SK-N-SH (cell line): ENCODE measurements around the gene CBX6.

Experiments used
- EP300 ChIP-seq, 2 experiments: IDR thresholded peaks; 2 replicates each; pipeline versions ENCODE4 v1.4.0 to v1.6.1; 2012; ENCODE audit warnings: borderline replicate concordance in 1 of 2, low read depth in 1 of 2, low read length in 1 of 2
- EZH2phosphoT487 ChIP-seq: fragments of 200-600 bp; sonication (generic); IDR thresholded peaks from 2 replicates; pipeline ENCODE4 v1.6.1; 2017; ENCODE audit warnings: low read depth, mixed run types, mild to moderate bottlenecking, antibody characterized with exemption, moderate library complexity, borderline replicate concordance
- FOXM1 ChIP-seq: IDR thresholded peaks from 2 replicates; pipeline ENCODE4 v1.4.0; 2012; ENCODE audit warnings: low read depth, mild to moderate bottlenecking
- GATA2 ChIP-seq: sonication (generic); formaldehyde crosslinking; IDR thresholded peaks from 2 replicates; pipeline ENCODE4 v1.5.0; 2020; ENCODE audit warnings: mild to moderate bottlenecking, missing genetic modification reagents
- JUND ChIP-seq: IDR thresholded peaks from 2 replicates; pipeline ENCODE4 v1.4.0; 2012
- MEF2A ChIP-seq: IDR thresholded peaks from 2 replicates; pipeline ENCODE4 v1.4.0; 2012; ENCODE audit warnings: low read depth, borderline replicate concordance
- SIN3A ChIP-seq: IDR thresholded peaks from 2 replicates; pipeline ENCODE4 v1.6.1; 2012; ENCODE audit warnings: low read depth, mild to moderate bottlenecking, low read length, moderate library complexity, borderline replicate concordance
- SMC3 ChIP-seq: IDR thresholded peaks from 2 replicates; pipeline ENCODE4 v1.6.1; 2012; ENCODE audit warnings: low read depth, low read length, improper control_type of control experiment
- TEAD4 ChIP-seq: IDR thresholded peaks from 2 replicates; pipeline ENCODE4 v1.4.0; 2012; ENCODE audit warnings: mild to moderate bottlenecking, borderline replicate concordance; ENCODE audit not compliant: insufficient read depth
- TF ChIP-seq, protein P1 (sequence below): IDR thresholded peaks from 2 replicates; pipeline ENCODE4 v1.6.1; 2012; ENCODE audit warnings: mild to moderate bottlenecking, low read depth, low read length, moderate library complexity
- TF ChIP-seq, protein P2 (sequence below): fragments of 200-600 bp; sonication (generic); IDR thresholded peaks from 2 replicates; pipeline ENCODE4 v1.6.1; 2017; ENCODE audit warnings: antibody characterized with exemption, mild to moderate bottlenecking, moderate library complexity

DNA sequence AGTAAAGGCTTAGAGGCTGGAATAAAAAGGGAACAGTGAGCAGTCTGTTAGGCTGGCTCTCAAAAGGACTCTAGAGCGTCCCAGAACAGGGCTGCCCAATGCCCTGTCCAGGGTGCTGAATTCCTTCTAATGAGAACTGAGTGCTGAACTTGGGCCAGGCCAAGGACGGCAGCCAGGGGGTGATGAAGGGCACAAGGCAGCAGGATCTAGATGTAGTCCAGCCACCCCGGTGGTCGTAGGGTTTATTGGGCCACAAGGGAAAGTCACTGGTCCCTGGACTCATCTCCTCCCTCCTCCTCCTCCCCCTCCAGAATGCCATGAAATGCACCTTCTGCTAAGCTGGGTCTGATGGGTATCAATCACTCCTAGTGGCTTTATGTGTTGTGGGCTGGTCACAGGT is 47.4 kb downstream of the CBX6 start:
- TF ChIP-seq SMC3 (no peak), EP300 (IDR thresholded peaks at IDR 0.05; ENCODE audit: borderline replicate concordance in 1 of 2, low read depth in 1 of 2, low read length in 1 of 2) (no peak), TEAD4 (no peak), MEF2A (no peak), FOXM1 (no peak), EZH2phosphoT487 (no peak), JUND (no peak), GATA2 (CRISPR knock-in tag) (no peak), SIN3A (no peak)
- TF ChIP-seq, protein P1, sequence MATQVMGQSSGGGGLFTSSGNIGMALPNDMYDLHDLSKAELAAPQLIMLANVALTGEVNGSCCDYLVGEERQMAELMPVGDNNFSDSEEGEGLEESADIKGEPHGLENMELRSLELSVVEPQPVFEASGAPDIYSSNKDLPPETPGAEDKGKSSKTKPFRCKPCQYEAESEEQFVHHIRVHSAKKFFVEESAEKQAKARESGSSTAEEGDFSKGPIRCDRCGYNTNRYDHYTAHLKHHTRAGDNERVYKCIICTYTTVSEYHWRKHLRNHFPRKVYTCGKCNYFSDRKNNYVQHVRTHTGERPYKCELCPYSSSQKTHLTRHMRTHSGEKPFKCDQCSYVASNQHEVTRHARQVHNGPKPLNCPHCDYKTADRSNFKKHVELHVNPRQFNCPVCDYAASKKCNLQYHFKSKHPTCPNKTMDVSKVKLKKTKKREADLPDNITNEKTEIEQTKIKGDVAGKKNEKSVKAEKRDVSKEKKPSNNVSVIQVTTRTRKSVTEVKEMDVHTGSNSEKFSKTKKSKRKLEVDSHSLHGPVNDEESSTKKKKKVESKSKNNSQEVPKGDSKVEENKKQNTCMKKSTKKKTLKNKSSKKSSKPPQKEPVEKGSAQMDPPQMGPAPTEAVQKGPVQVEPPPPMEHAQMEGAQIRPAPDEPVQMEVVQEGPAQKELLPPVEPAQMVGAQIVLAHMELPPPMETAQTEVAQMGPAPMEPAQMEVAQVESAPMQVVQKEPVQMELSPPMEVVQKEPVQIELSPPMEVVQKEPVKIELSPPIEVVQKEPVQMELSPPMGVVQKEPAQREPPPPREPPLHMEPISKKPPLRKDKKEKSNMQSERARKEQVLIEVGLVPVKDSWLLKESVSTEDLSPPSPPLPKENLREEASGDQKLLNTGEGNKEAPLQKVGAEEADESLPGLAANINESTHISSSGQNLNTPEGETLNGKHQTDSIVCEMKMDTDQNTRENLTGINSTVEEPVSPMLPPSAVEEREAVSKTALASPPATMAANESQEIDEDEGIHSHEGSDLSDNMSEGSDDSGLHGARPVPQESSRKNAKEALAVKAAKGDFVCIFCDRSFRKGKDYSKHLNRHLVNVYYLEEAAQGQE: peak; percentile 96
- TF ChIP-seq, protein P2, sequence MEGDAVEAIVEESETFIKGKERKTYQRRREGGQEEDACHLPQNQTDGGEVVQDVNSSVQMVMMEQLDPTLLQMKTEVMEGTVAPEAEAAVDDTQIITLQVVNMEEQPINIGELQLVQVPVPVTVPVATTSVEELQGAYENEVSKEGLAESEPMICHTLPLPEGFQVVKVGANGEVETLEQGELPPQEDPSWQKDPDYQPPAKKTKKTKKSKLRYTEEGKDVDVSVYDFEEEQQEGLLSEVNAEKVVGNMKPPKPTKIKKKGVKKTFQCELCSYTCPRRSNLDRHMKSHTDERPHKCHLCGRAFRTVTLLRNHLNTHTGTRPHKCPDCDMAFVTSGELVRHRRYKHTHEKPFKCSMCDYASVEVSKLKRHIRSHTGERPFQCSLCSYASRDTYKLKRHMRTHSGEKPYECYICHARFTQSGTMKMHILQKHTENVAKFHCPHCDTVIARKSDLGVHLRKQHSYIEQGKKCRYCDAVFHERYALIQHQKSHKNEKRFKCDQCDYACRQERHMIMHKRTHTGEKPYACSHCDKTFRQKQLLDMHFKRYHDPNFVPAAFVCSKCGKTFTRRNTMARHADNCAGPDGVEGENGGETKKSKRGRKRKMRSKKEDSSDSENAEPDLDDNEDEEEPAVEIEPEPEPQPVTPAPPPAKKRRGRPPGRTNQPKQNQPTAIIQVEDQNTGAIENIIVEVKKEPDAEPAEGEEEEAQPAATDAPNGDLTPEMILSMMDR: peak; percentile 38
